GM10266 (cell line): ENCODE measurements around the gene HDC.

Experiments
- DNase-seq: peaks from one replicate; pipeline ENCODE4 v3.0.0; 2012; ENCODE audit errors: extremely low spot score
- TF ChIP-seq, protein P1 (sequence below): IDR thresholded peaks from 2 replicates; pipeline ENCODE4 v1.5.1; 2012; ENCODE audit warnings: mild to moderate bottlenecking, low read depth; ENCODE audit not compliant: control insufficient read depth, insufficient read depth; ENCODE audit errors: missing control alignments

The HDC gene

DNA sequence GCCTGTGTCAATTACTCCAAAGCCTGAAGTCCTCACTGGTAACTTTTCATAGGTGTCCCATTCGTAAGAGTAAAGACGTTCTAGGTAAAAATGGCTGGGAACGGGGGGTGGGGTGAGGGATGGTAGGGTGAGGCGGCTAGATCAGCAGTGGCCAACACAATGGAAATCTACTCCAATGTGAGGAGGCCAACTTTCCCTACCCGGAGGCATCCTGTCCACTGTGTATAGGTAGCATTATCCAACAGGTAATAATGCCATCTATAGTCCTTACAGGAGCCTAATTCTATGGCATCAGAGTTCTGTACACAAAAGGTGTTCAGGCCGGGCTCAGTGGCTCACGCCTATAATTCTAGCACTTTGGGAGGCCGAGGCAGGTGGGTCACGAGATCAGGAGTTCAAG lies 29.1 kb downstream of the HDC start:
- TF ChIP-seq, protein P1, sequence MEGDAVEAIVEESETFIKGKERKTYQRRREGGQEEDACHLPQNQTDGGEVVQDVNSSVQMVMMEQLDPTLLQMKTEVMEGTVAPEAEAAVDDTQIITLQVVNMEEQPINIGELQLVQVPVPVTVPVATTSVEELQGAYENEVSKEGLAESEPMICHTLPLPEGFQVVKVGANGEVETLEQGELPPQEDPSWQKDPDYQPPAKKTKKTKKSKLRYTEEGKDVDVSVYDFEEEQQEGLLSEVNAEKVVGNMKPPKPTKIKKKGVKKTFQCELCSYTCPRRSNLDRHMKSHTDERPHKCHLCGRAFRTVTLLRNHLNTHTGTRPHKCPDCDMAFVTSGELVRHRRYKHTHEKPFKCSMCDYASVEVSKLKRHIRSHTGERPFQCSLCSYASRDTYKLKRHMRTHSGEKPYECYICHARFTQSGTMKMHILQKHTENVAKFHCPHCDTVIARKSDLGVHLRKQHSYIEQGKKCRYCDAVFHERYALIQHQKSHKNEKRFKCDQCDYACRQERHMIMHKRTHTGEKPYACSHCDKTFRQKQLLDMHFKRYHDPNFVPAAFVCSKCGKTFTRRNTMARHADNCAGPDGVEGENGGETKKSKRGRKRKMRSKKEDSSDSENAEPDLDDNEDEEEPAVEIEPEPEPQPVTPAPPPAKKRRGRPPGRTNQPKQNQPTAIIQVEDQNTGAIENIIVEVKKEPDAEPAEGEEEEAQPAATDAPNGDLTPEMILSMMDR: no peak
- DNase-seq: no peak

DNA sequence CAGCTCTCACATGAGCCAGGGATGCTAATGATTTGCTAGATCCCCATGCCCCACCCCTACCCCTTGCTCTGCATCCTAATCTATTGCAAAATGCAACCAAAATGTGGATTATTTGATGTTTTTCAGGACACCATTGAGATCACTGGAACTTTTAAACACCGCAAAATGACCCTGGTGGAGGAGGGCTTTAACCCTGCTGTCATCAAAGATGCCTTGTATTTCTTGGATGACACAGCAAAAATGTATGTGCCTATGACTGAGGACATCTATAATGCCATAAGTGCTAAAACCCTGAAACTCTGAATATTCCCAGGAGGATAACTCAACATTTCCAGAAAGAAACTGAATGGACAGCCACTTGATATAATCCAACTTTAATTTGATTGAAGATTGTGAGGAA lies 29.7 kb downstream of the HDC start:
- TF ChIP-seq, protein P1: no peak
- no peak for DNase-seq

DNA sequence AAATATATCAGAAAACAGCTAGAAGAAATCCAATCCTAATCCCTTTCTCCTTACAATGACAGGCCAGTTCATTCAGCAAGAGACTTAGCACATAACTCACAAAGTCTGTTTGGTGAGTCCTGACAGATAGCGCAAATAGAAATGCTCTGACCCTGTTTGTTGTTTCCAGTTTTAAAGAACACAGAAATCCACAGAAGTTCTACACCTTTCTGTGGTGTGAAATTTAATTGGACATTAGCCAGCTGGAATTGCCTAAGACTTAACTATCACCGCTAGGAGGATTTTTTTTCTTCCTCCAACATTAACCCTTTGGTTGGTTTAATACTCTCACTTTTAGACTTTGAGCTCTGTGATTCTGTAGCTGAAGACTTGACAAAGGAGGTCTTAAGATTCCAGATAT lies 30.8 kb downstream of the HDC start:
- no peak for DNase-seq
- TF ChIP-seq, protein P1: no peak

DNA sequence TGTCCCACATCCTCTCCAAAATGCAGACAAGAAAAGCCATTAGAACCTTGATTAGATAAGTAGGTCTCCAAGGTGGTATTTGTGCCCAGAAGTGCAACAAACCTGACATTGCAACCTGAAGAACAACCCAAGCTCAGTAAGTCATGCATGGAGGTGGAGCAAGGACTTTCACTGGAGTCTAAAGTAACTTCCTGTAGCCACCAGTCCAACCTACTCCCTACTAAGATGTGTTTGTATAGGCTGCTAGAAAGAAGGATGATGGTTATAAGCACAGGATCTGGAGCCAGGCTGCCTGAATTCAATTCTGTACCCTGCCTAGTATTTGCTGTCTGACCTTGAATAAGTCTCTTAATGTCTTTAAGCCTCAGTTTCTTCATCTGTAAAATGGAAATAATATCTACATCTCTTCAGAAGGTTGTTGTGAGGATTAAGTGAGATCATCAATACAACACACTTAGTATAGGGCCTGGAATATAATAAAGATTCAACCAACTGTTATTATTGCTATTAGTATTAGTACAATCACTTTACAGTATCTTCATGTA lies 32.3 kb downstream of the HDC start:
- no peak for DNase-seq
- TF ChIP-seq, protein P1: no peak

DNA sequence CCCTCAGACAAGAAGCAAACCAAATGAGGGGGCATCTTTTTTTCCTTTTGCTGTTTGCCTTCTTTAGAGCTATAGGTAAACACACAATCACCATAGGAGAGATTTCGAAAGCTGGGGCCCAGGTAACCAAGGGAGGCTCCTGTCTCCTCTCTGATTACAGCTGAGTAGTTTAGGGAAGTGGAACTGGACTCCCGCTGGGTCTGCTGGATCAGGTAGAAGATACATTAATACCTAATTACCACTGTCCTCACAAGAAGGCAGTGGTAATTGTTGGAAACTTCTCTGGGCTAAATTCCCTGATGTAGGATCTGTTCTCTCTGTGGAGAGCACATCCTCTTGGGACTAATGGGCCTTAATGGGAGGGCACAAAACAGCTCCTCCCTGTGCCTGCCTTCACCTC lies 32.7 kb downstream of the HDC start:
- TF ChIP-seq, protein P1: no peak

DNA sequence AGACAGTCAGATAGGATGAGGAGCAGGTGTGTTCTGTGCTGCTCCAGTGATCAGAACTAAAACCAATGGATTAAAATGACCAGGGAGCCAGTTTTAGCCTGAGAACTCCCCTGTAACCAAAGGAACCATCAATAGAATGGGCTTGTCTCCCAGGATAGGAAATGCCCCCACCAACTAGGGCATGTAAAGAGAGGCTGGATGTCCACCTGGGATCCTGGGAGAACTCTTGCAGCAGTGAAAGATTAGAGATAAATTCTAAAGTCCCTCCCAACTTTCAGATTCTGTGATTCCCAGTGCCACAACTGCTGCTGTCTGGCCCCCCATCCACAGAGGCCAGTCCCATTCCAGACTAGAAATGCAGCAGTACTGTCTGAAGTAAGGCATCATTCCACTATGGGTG lies 33.8 kb downstream of the HDC start:
- TF ChIP-seq, protein P1: no peak
- no peak for DNase-seq

More for the DNA sequence above, 32.7 kb downstream of the HDC start:
- DNase-seq: no peak

DNA sequence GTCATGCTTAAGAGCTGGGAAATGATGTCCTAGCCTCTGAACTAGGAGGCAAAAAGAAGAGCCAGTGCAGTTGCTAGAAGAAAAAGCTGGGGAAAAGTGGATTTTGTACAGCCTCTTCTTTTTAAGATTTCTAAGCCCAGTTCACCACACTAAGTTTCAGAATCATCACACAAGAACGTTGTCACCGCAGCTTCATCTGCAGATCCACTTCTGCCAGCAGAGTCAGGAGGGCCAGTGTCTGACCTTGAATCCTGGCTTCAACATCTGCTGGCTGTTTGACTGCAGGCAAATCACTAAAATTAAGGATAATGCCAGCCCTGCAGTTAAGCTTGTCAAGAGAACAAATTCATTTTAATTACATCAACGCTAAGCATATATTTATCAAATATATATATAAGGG lies 36.2 kb downstream of the HDC start:
- TF ChIP-seq, protein P1: no peak
- no peak for DNase-seq
